HUES48 (cell line): ENCODE results near the gene MFSD2A.
A peak's percentile ranks its signal among the peaks of the same experiment; 100 is the strongest.
"Not testable (repeated sequence)": the region's sequence is repeated elsewhere in the genome, so short reads cannot be mapped to it uniquely, and the experiment has no call there.

Experiments used
- H3K27ac ChIP-seq: one replicate; pipeline ENCODE4 v1.7.0; 2013; ENCODE audit warnings: low read depth, low read length, inconsistent platforms
- H3K27me3 ChIP-seq: 2 replicates; pipeline ENCODE4 v1.6.1; 2013; ENCODE audit warnings: mild to moderate bottlenecking, low read length; ENCODE audit not compliant: control insufficient read depth, insufficient read depth
- H3K36me3 ChIP-seq: 2 replicates; pipeline ENCODE4 v1.6.1; 2013; ENCODE audit warnings: low read length; ENCODE audit not compliant: control insufficient read depth, insufficient read depth
- H3K4me1 ChIP-seq: 2 replicates; pipeline ENCODE4 v1.6.1; 2013; ENCODE audit warnings: mild to moderate bottlenecking, low read length; ENCODE audit not compliant: control insufficient read depth, insufficient read depth
- H3K4me3 ChIP-seq: 2 replicates; pipeline ENCODE4 v1.5.1; 2013; ENCODE audit warnings: mild to moderate bottlenecking, low read depth, low read length
- H3K9ac ChIP-seq: 2 replicates; pipeline ENCODE4 v1.6.1; 2013; ENCODE audit warnings: mild to moderate bottlenecking, low read depth, low read length, moderate library complexity
- H3K9me3 ChIP-seq: 2 replicates; pipeline ENCODE4 v1.6.1; 2013; ENCODE audit warnings: low read length; ENCODE audit not compliant: control insufficient read depth, insufficient read depth

Gene MFSD2A

GRCh38 chr1:39954870-39955546, at the start of gene MFSD2A:
Gene MFSD2A, plus strand, starts transcription at chr1:39955145. Its CDS starts 148 bp downstream, at chr1:39955293.
- no peak within 1 kb of the TSS for H3K27ac ChIP-seq
- peaks cover 28% of the 10 kb centered on the region for H3K27me3 ChIP-seq
- peak within 1 kb of the TSS; percentile 73 for H3K4me3 ChIP-seq
- peaks cover 14% of the 10 kb centered on the region for H3K36me3 ChIP-seq
- H3K9ac ChIP-seq = no peak within 1 kb of the TSS
- H3K4me1 ChIP-seq = peaks cover 8% of the 10 kb centered on the region; the same call in 1 of the 2 replicates
- no peaks in the 10 kb centered on the region for H3K9me3 ChIP-seq

GRCh38 chr1:39905172-39905571, 49.8 kb upstream of the MFSD2A start:
- Histone ChIP-seq H3K27me3 (peaks cover 18% of the 10 kb centered on the region), H3K9ac (no peak overlapping the region), H3K27ac (no peak overlapping the region), H3K9me3 (peaks cover 11% of the 10 kb centered on the region), H3K4me3 (no peak overlapping the region), H3K4me1 (peaks cover 8% of the 10 kb centered on the region; the same call in 1 of the 2 replicates), H3K36me3 (no peaks in the 10 kb centered on the region)

GRCh38 chr1:39907528-39908453, 47.2 kb upstream of the MFSD2A start:
- no peak overlapping the region for H3K27ac ChIP-seq

GRCh38 chr1:39908534-39908933, 46.4 kb upstream of the MFSD2A start:
- Histone ChIP-seq H3K36me3 (no peaks in the 10 kb centered on the region), H3K9ac (no peak overlapping the region), H3K27me3 (peaks cover under 1% of the 10 kb centered on the region), H3K4me3 (no peak overlapping the region), H3K4me1 (no peaks in the 10 kb centered on the region), H3K9me3 (peaks cover 11% of the 10 kb centered on the region), H3K27ac (no peak overlapping the region)

More at GRCh38 chr1:39907528-39908453, 47.2 kb upstream of the MFSD2A start:
- H3K9me3 ChIP-seq = peaks cover 11% of the 10 kb centered on the region
- H3K4me3 ChIP-seq = no peak overlapping the region
- no peak overlapping the region for H3K9ac ChIP-seq
- H3K36me3 ChIP-seq = no peaks in the 10 kb centered on the region
- H3K4me1 ChIP-seq = no peaks in the 10 kb centered on the region
- H3K27me3 ChIP-seq = peaks cover 8% of the 10 kb centered on the region

- no peak overlapping the region for H3K27ac ChIP-seq
- peaks cover 11% of the 10 kb centered on the region for H3K9me3 ChIP-seq
- H3K9ac ChIP-seq = no peak overlapping the region
- no peaks in the 10 kb centered on the region; the same call in 1 of the 2 replicates for H3K27me3 ChIP-seq
- no peaks in the 10 kb centered on the region for H3K36me3 ChIP-seq
- H3K4me1 ChIP-seq = no peaks in the 10 kb centered on the region
- no peak overlapping the region for H3K4me3 ChIP-seq
Observed at GRCh38 chr1:39910263-39910662, 44.7 kb upstream of the MFSD2A start.

- not testable (repeated sequence) for H3K27ac ChIP-seq, H3K9ac ChIP-seq, H3K4me3 ChIP-seq, H3K36me3 ChIP-seq, H3K27me3 ChIP-seq, H3K9me3 ChIP-seq, H3K4me1 ChIP-seq
Observed at GRCh38 chr1:39913136-39913535, 41.8 kb upstream of the MFSD2A start.

- no peaks in the 10 kb centered on the region for H3K36me3 ChIP-seq
- H3K27ac ChIP-seq = no peak overlapping the region
- no peaks in the 10 kb centered on the region for H3K27me3 ChIP-seq
- no peaks in the 10 kb centered on the region for H3K4me1 ChIP-seq
- H3K4me3 ChIP-seq = no peak overlapping the region
- H3K9me3 ChIP-seq = no peaks in the 10 kb centered on the region
- no peak overlapping the region for H3K9ac ChIP-seq
Observed at GRCh38 chr1:39915499-39916129, 39.3 kb upstream of the MFSD2A start.

- Histone ChIP-seq H3K9me3 (no peaks in the 10 kb centered on the region), H3K27ac (no peak overlapping the region), H3K27me3 (peaks cover 9% of the 10 kb centered on the region; the same call in 1 of the 2 replicates), H3K4me3 (no peak overlapping the region), H3K4me1 (peaks cover 12% of the 10 kb centered on the region), H3K36me3 (no peaks in the 10 kb centered on the region), H3K9ac (no peak overlapping the region)
Observed at GRCh38 chr1:39917825-39918224, 37.1 kb upstream of the MFSD2A start.

- no peaks in the 10 kb centered on the region for H3K9me3 ChIP-seq
- peaks cover 12% of the 10 kb centered on the region for H3K4me1 ChIP-seq
- no peak overlapping the region for H3K9ac ChIP-seq
- peaks cover 11% of the 10 kb centered on the region; the same call in 1 of the 2 replicates for H3K27me3 ChIP-seq
- no peak overlapping the region for H3K4me3 ChIP-seq
- H3K27ac ChIP-seq = no peak overlapping the region
- H3K36me3 ChIP-seq = no peaks in the 10 kb centered on the region
Observed at GRCh38 chr1:39919545-39919944, 35.4 kb upstream of the MFSD2A start.

- peaks cover 11% of the 10 kb centered on the region; the same call in 1 of the 2 replicates for H3K27me3 ChIP-seq
- no peak overlapping the region for H3K27ac ChIP-seq
- no peaks in the 10 kb centered on the region for H3K36me3 ChIP-seq
- H3K4me3 ChIP-seq = peak overlapping the region; percentile 44
- peaks cover 12% of the 10 kb centered on the region for H3K4me1 ChIP-seq
- H3K9ac ChIP-seq = no peak overlapping the region
- H3K9me3 ChIP-seq = no peaks in the 10 kb centered on the region
Observed at GRCh38 chr1:39922251-39922688, 32.7 kb upstream of the MFSD2A start.
